DOHH2 (cell line): ENCODE data around the gene TPO.

Experiments
- CTCF ChIP-seq: fragments of 200-600 bp; sonication (generic); IDR thresholded peaks from one replicate; pipeline ENCODE4 v1.5.1; 2014; ENCODE audit warnings: antibody characterized with exemption, mild to moderate bottlenecking, low read depth, low read length; ENCODE audit not compliant: poor library complexity, severe bottlenecking
- EZH2phosphoT487 ChIP-seq: fragments of 200-600 bp; sonication (generic); IDR thresholded peaks from 2 replicates; pipeline ENCODE4 v1.6.1; 2017; ENCODE audit warnings: borderline replicate concordance, mild to moderate bottlenecking, antibody characterized with exemption, low read length, moderate library complexity, mixed read lengths

GRCh38 chr2:1440581-1440980 is 27.3 kb downstream of the TPO start:
- TF ChIP-seq CTCF (no peak), EZH2phosphoT487 (no peak)
